HepG2 (cell line): Measurements from ENCODE around the gene MIA2. TPM values are rescaled to one million over a fixed set of nuclear protein-coding genes. Genes with fewer than 3 reads are reported as not detected.

Source experiments
- ATF7-NPFF ChIP-seq: sonication (generic); formaldehyde crosslinking; IDR thresholded peaks from 2 replicates; pipeline ENCODE4 v1.8.1; 2023; ENCODE audit warnings: mild to moderate bottlenecking, low read depth, missing genetic modification reagents, moderate library complexity
- BRD4 ChIP-seq: sonication (generic); formaldehyde crosslinking; IDR thresholded peaks from 2 replicates; pipeline ENCODE4 v1.4.0; 2020; ENCODE audit warnings: missing genetic modification reagents
- GFI1 ChIP-seq: sonication (generic); formaldehyde crosslinking; IDR thresholded peaks from 2 replicates; pipeline ENCODE4 v1.5.0; 2020; ENCODE audit warnings: missing genetic modification reagents, mild to moderate bottlenecking, borderline replicate concordance
- GZF1 ChIP-seq: sonication (generic); formaldehyde crosslinking; IDR thresholded peaks from 2 replicates; pipeline ENCODE4 v1.5.1; 2020; ENCODE audit warnings: mild to moderate bottlenecking, missing genetic modification reagents
- HDAC2 ChIP-seq: sonication (generic); formaldehyde crosslinking; IDR thresholded peaks from 2 replicates; pipeline ENCODE4 v1.4.0; 2020; ENCODE audit warnings: missing genetic modification reagents
- HOXA5 ChIP-seq: sonication (generic); formaldehyde crosslinking; IDR thresholded peaks from 2 replicates; pipeline ENCODE4 v1.4.0; 2020; ENCODE audit warnings: missing genetic modification reagents
- KAT7 ChIP-seq: IDR thresholded peaks from 2 replicates; pipeline ENCODE4 v1.6.1; 2018; ENCODE audit warnings: borderline replicate concordance, missing compliant biosample characterization
- KAT8 ChIP-seq: IDR thresholded peaks from 2 replicates; pipeline ENCODE4 v1.6.1; 2016; ENCODE audit warnings: missing genetic modification reagents, missing compliant biosample characterization
- MEF2D ChIP-seq: sonication (generic); formaldehyde crosslinking; IDR thresholded peaks from 2 replicates; pipeline ENCODE4 v1.5.1; 2020; ENCODE audit warnings: mild to moderate bottlenecking, missing genetic modification reagents
- PLRG1 ChIP-seq: fragments of 450-650 bp; conservative IDR thresholded peaks from 2 replicates; pipeline ENCODE4 v1.6.1; 2016
- PRDM4 ChIP-seq: sonication (generic); formaldehyde crosslinking; IDR thresholded peaks from 2 replicates; pipeline ENCODE4 v1.9.0; 2021; ENCODE audit warnings: missing genetic modification reagents, borderline replicate concordance
- SP1 ChIP-seq, 2 experiments: fragments of 450-650 bp in 1 of 2; sonication (generic) in 1 of 2; formaldehyde crosslinking in 1 of 2; IDR thresholded peaks; 2 replicates each; pipeline versions ENCODE4 v1.4.0 to v1.6.1; 2016 to 2020; ENCODE audit warnings: missing genetic modification reagents in 1 of 2
- TBL1XR1 ChIP-seq: fragments of 150-350 bp; IDR thresholded peaks from 2 replicates; pipeline ENCODE4 v1.6.1; 2014; ENCODE audit warnings: borderline replicate concordance, low read length; ENCODE audit not compliant: partially characterized antibody
- TBP ChIP-seq: sonication (generic); formaldehyde crosslinking; IDR thresholded peaks from 2 replicates; pipeline ENCODE4 v1.5.0; 2020; ENCODE audit warnings: missing genetic modification reagents
- THAP8 ChIP-seq: sonication (generic); formaldehyde crosslinking; IDR thresholded peaks from 2 replicates; pipeline ENCODE4 v1.5.1; 2020; ENCODE audit warnings: missing genetic modification reagents, mild to moderate bottlenecking, borderline replicate concordance
- U2AF1 ChIP-seq: fragments of 200-400 bp; formaldehyde crosslinking; optimal IDR thresholded peaks from 2 replicates; pipeline ENCODE3; 2017; ENCODE audit warnings: mild to moderate bottlenecking, low read depth, low read length
- ZC3H4 ChIP-seq: sonication (generic); formaldehyde crosslinking; IDR thresholded peaks from 2 replicates; pipeline ENCODE4 v1.4.0; 2020; ENCODE audit warnings: missing genetic modification reagents, borderline replicate concordance
- ZFAT ChIP-seq: sonication (generic); formaldehyde crosslinking; conservative IDR thresholded peaks from 2 replicates; pipeline ENCODE4 v1.8.1; 2023; ENCODE audit warnings: missing genetic modification reagents, inconsistent platforms
- ZFY ChIP-seq: sonication (generic); formaldehyde crosslinking; IDR thresholded peaks from 2 replicates; pipeline ENCODE4 v1.4.0; 2020; ENCODE audit warnings: missing genetic modification reagents
- ZNF10 ChIP-seq: sonication (generic); formaldehyde crosslinking; IDR thresholded peaks from 2 replicates; pipeline ENCODE4 v1.4.0; 2020; ENCODE audit warnings: mild to moderate bottlenecking, low read depth, missing genetic modification reagents, borderline replicate concordance
- ZNF136 ChIP-seq: sonication (generic); formaldehyde crosslinking; IDR thresholded peaks from 2 replicates; pipeline ENCODE4 v1.8.1; 2022; ENCODE audit warnings: low read depth, mild to moderate bottlenecking, moderate library complexity, missing genetic modification reagents
- ZNF253 ChIP-seq: sonication (generic); formaldehyde crosslinking; IDR thresholded peaks from 2 replicates; pipeline ENCODE4 v1.8.0; 2022; ENCODE audit warnings: mild to moderate bottlenecking, missing genetic modification reagents, borderline replicate concordance
- ZNF34 ChIP-seq: sonication (generic); formaldehyde crosslinking; IDR thresholded peaks from 2 replicates; pipeline ENCODE4 v1.4.0; 2020; ENCODE audit warnings: mild to moderate bottlenecking, missing genetic modification reagents, borderline replicate concordance
- ZNF431 ChIP-seq: sonication (generic); formaldehyde crosslinking; IDR thresholded peaks from 2 replicates; pipeline ENCODE4 v1.9.0; 2022; ENCODE audit warnings: missing genetic modification reagents, low read depth, mild to moderate bottlenecking, borderline replicate concordance
- ZNF510 ChIP-seq: sonication (generic); formaldehyde crosslinking; IDR thresholded peaks from 2 replicates; pipeline ENCODE4 v1.4.0; 2020; ENCODE audit warnings: low read depth, mild to moderate bottlenecking, missing genetic modification reagents
- ZNF549 ChIP-seq: sonication (generic); formaldehyde crosslinking; IDR thresholded peaks from 2 replicates; pipeline ENCODE4 v1.5.0; 2020; ENCODE audit warnings: missing genetic modification reagents
- ZNF790 ChIP-seq: sonication (generic); formaldehyde crosslinking; IDR thresholded peaks from 2 replicates; pipeline ENCODE4 v1.8.0; 2022; ENCODE audit warnings: missing genetic modification reagents, mild to moderate bottlenecking, borderline replicate concordance
- polyA plus RNA-seq, 8 experiments: library from polyadenylated mRNA; depleted of rRNA in 3 of 8; stranded (reverse) in 7 of 8; unstranded in 1 of 8; fragments of >200 nt; fragmentation: Illumina TruSeq in 4 of 8; extraction: Trizol in 4 of 8; gene quantifications; 2 replicates each; pipeline versions ENCODE4 v1.2.1 to v1.2.3, GENCODE V29; 2011 to 2016; ENCODE audit warnings: low read depth in 4 of 8, missing spikeins in 1 of 8, mixed read lengths in 1 of 8; ENCODE audit not compliant: insufficient read depth in 1 of 8
- total RNA-seq, 5 experiments: library from RNA; depleted of rRNA; stranded (reverse); fragments of >200 nt; fragmentation: Illumina TruSeq; extraction: Trizol; gene quantifications; 2 replicates each; pipeline ENCODE4 v1.2.3, GENCODE V29; 2016; ENCODE audit warnings: low read depth in 1 of 5

MIA2 gene
- total and polyA plus RNA-seq, 2 of the 13 experiments (the other 11 are each of a cell fraction or from before 2014, with no cell fraction given) = 134 to 158 TPM

GRCh38 chr14:39266871-39267607 is 33.3 kb downstream of the MIA2 start (continued):
- peak; percentile 76 for TF ChIP-seq KAT8 (CRISPR knock-in tag)
- no peak for TF ChIP-seq ZNF10 (CRISPR knock-in tag)
- peak; percentile 98 for TF ChIP-seq ZC3H4 (CRISPR knock-in tag)
- peak; percentile 70; the same call in 1 of the 2 replicates for TF ChIP-seq ATF7-NPFF
- peak; percentile 23; the same call in 1 of the 2 replicates for TF ChIP-seq GZF1 (CRISPR knock-in tag)
- 0 out of 2 replicates have a peak, but pooled peaks have one; percentile 88 for TF ChIP-seq TBP (CRISPR knock-in tag)
- TF ChIP-seq HDAC2 = peak; percentile 70
- TF ChIP-seq SP1 (IDR thresholded peaks at IDR 0.05) = no peak
- TF ChIP-seq SP1 (CRISPR knock-in tag; IDR thresholded peaks at IDR 0.05) = peak; percentile 76
- TF ChIP-seq ZNF510 (CRISPR knock-in tag) = peak; percentile 37; the same call in 1 of the 2 replicates
- no peak for TF ChIP-seq PLRG1
- peak; percentile 96 for TF ChIP-seq HOXA5
- no peak; the same call in none of the 2 replicates for TF ChIP-seq ZFAT (CRISPR knock-in tag)
- TF ChIP-seq BRD4 (CRISPR knock-in tag) = peak; percentile 47
- TF ChIP-seq ZNF136 (CRISPR knock-in tag) = peak; percentile 37; the same call in 1 of the 2 replicates
- peak; percentile 93 for TF ChIP-seq ZFY (CRISPR knock-in tag)
- TF ChIP-seq THAP8 (CRISPR knock-in tag) = peak; percentile 94; the same call in 1 of the 2 replicates
- TF ChIP-seq U2AF1 = no peak
- TF ChIP-seq TBL1XR1 = no peak
- peak; percentile 78; the same call in 1 of the 2 replicates for TF ChIP-seq GFI1
- TF ChIP-seq PRDM4 (CRISPR knock-in tag) = peak; percentile 59; the same call in 1 of the 2 replicates
- peak; percentile 87 for TF ChIP-seq ZNF549 (CRISPR knock-in tag)
- peak; percentile 95 for TF ChIP-seq ZNF790 (CRISPR knock-in tag)
- TF ChIP-seq KAT7 (CRISPR knock-in tag) = peak; percentile 95; the same call in 1 of the 2 replicates
- peak; percentile 92; the same call in 1 of the 2 replicates for TF ChIP-seq ZNF253 (CRISPR knock-in tag)
- peak; percentile 65 for TF ChIP-seq MEF2D (CRISPR knock-in tag)
- no peak; the same call in 1 of the 2 replicates for TF ChIP-seq ZNF34 (CRISPR knock-in tag)
- TF ChIP-seq ZNF431 = peak; percentile 44; the same call in 1 of the 2 replicates
